SU-DHL-6 (cell line): Measurements from ENCODE around the gene AP3B2.

Source experiments
- EZH2phosphoT487 ChIP-seq: fragments of 200-600 bp; sonication (generic), shearing (Covaris generic); conservative IDR thresholded peaks from 2 replicates; pipeline ENCODE4 v1.6.1; 2018; ENCODE audit warnings: mild to moderate bottlenecking, antibody characterized with exemption, low read length, moderate library complexity, mixed read lengths
- TF ChIP-seq, protein P1 (sequence below): fragments of 200-600 bp; sonication (generic); IDR thresholded peaks from one replicate; pipeline ENCODE4 v1.5.1; 2017; ENCODE audit warnings: antibody characterized with exemption, mild to moderate bottlenecking, low read length, moderate library complexity; ENCODE audit not compliant: insufficient read depth, poor library complexity, severe bottlenecking

DNA sequence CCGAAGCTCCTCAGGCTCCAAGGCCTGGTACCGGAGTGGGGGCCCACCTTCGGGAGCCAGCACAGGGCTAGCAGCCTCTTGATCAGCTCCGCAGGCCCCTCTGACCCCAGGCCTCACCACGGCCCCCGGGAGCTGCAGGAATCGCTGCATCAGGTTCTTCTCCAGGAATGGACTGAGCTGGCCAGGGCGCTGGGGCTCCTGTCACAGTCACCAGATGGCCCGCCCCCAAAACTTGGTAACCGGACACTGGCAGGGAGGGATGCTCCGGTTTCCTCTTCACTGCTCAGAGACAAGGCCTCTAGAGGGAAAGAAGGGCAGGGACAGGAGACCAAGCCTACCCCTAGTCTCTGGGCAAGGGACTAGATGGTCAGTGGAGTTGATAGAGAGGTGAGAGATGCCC is 9.9 kb downstream of the AP3B2 start:
- TF ChIP-seq, protein P1, sequence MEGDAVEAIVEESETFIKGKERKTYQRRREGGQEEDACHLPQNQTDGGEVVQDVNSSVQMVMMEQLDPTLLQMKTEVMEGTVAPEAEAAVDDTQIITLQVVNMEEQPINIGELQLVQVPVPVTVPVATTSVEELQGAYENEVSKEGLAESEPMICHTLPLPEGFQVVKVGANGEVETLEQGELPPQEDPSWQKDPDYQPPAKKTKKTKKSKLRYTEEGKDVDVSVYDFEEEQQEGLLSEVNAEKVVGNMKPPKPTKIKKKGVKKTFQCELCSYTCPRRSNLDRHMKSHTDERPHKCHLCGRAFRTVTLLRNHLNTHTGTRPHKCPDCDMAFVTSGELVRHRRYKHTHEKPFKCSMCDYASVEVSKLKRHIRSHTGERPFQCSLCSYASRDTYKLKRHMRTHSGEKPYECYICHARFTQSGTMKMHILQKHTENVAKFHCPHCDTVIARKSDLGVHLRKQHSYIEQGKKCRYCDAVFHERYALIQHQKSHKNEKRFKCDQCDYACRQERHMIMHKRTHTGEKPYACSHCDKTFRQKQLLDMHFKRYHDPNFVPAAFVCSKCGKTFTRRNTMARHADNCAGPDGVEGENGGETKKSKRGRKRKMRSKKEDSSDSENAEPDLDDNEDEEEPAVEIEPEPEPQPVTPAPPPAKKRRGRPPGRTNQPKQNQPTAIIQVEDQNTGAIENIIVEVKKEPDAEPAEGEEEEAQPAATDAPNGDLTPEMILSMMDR: no peak
- TF ChIP-seq EZH2phosphoT487: no peak
